Epithelial cell of esophagus (primary cell): Measurements from ENCODE around the gene CYS1.

Experiments
- DNase-seq: peaks from one replicate; pipeline ENCODE4 v3.0.0; 2010; ENCODE audit warnings: low read depth
- H3K4me3 ChIP-seq: 2 replicates; pipeline ENCODE4 v1.5.1; 2011; ENCODE audit warnings: mild to moderate bottlenecking, low read length, control low read depth
- TF ChIP-seq, protein P1 (sequence below): IDR thresholded peaks from 2 replicates; pipeline ENCODE4 v1.5.1; 2011; ENCODE audit warnings: low read depth, mild to moderate bottlenecking, low read length, control low read depth, inconsistent platforms; ENCODE audit not compliant: insufficient read depth; ENCODE audit errors: missing control alignments

The CYS1 gene

GRCh38 chr2:10027660-10028330 is 52.4 kb downstream of the CYS1 start:
- DNase-seq = no peak
- no peak overlapping the region for H3K4me3 ChIP-seq
- TF ChIP-seq, protein P1, sequence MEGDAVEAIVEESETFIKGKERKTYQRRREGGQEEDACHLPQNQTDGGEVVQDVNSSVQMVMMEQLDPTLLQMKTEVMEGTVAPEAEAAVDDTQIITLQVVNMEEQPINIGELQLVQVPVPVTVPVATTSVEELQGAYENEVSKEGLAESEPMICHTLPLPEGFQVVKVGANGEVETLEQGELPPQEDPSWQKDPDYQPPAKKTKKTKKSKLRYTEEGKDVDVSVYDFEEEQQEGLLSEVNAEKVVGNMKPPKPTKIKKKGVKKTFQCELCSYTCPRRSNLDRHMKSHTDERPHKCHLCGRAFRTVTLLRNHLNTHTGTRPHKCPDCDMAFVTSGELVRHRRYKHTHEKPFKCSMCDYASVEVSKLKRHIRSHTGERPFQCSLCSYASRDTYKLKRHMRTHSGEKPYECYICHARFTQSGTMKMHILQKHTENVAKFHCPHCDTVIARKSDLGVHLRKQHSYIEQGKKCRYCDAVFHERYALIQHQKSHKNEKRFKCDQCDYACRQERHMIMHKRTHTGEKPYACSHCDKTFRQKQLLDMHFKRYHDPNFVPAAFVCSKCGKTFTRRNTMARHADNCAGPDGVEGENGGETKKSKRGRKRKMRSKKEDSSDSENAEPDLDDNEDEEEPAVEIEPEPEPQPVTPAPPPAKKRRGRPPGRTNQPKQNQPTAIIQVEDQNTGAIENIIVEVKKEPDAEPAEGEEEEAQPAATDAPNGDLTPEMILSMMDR = no peak

DNA sequence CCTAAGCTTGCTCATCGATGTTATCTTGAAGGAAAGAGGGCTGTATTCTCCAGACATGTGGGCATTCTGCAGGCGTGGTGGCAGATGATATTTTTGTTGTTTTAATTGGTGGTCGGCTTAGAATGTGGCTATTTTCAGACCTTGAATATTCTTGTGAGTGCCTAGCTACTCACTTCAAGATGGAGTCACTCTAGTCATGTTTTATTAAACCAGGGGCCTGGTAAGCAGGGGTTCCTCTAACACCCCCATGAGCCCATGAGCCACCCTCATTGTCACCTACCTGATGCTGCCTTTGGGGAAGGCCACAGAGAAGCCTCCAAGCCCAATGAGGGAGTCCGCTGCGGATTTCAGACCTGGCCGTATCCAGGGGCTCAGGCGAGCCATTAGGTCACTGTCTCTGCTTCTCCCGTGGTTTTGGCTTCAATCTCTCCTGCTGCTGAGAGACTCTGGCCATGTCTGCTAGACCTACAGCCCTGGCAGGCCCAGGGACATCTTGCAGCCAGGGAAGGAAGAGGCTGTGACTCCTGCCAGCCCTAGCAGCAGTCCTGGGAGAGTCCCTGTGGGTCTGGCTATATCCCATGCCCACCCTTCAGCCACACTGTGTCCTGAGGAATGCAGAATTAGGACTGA is 53.2 kb downstream of the CYS1 start:
- TF ChIP-seq, protein P1 = no peak

GRCh38 chr2:10022966-10023662 is 57.1 kb downstream of the CYS1 start:
- TF ChIP-seq, protein P1 = no peak
- DNase-seq = no peak
- H3K4me3 ChIP-seq = no peak overlapping the region

More for the DNA sequence above, 53.2 kb downstream of the CYS1 start:
- H3K4me3 ChIP-seq = no peak overlapping the region
- DNase-seq = no peak

- H3K4me3 ChIP-seq = no peak overlapping the region
- TF ChIP-seq, protein P1 = no peak
- DNase-seq = no peak
These were observed 57.8 kb downstream of the CYS1 start for GRCh38 chr2:10022445-10022844.

DNA sequence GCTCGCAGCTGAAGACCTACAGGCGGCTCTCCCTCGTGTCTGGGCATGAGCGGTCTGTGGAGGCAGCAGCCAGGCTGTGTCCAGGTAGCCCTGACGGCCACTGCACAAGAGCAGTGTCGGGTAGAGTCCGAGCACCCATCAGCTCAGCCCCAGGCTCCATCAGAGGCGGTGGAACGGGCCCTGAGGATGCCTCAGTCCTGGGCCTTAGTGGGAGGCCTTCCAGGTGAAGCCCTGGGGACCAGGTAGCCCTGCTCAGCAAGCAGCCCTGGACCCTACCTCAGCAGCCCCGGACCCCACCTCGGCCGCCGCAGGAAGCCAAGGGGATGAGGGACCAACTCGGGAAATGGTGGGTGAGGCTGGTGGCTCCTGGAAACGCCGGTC is 58.2 kb downstream of the CYS1 start:
- TF ChIP-seq, protein P1 = no peak
- H3K4me3 ChIP-seq = no peak overlapping the region
- DNase-seq = no peak

DNA sequence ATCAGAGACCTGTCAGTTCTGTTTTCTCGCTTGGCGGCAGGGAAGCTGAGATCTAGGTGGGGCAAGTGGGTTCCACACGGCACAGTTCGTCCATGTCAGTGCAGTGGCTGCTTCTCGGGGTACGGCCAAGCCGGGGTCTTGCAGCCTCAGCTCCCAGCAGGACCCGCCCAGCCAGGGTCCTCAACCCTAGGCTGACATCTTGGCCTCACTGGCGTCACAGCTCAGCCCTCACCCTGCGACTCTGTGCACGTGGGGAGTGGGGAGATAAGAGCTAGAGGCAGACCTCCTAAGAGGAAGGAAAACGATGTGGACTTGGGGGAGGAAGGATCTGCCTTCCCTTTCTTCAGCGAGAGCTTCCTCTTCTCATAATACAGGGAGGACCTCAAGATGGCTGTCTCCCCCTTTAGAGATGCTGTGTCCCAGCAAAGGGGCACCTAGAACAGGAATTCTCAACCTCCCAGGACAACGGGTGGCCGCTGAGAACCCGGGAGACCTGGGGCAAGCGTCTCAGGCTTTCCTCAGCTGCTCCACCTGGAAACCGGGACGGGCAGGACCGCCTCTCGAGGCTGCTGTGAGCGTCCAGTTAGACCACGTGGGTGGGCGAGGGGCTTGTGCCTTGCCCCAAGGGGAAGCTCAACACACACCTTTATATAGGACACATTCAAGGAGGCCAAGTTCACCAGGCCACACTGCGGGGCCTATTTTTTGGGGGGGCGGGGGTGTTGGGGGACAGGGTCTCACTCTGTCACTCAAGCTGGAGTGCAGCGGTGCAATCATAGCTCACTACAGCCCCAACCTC is 60.4 kb downstream of the CYS1 start:
- TF ChIP-seq, protein P1 = no peak
- no peak for DNase-seq
- H3K4me3 ChIP-seq = no peak overlapping the region
